Endothelial cell (in vitro differentiated cells): ENCODE data around the gene PRKAR2A. TPM values are rescaled to one million over a fixed set of nuclear protein-coding genes. Genes with fewer than 3 reads are reported as not detected.

Experiments used
- DNase-seq: peaks from one replicate; pipeline ENCODE4 v3.0.0; 2021; ENCODE audit warnings: low spot score
- H3K27ac Mint-ChIP-seq: one replicate; pipeline ENCODE4 v1.8.0; 2021; ENCODE audit warnings: mixed read lengths, inconsistent platforms; ENCODE audit not compliant: unreplicated experiment
- H3K27me3 Mint-ChIP-seq: one replicate; pipeline ENCODE4 v1.8.0; 2021; ENCODE audit warnings: mild to moderate bottlenecking, moderate library complexity, mixed read lengths, inconsistent platforms; ENCODE audit not compliant: unreplicated experiment
- H3K36me3 Mint-ChIP-seq: one replicate; pipeline ENCODE4 v1.8.0; 2021; ENCODE audit warnings: mild to moderate bottlenecking, low read depth, mixed read lengths, inconsistent platforms; ENCODE audit not compliant: unreplicated experiment
- H3K4me1 Mint-ChIP-seq: one replicate; pipeline ENCODE4 v1.8.0; 2021; ENCODE audit warnings: mild to moderate bottlenecking, mixed read lengths, inconsistent platforms; ENCODE audit not compliant: unreplicated experiment
- H3K4me3 Mint-ChIP-seq: one replicate; pipeline ENCODE4 v1.8.0; 2021; ENCODE audit warnings: mild to moderate bottlenecking, mixed read lengths, inconsistent platforms; ENCODE audit not compliant: unreplicated experiment
- H3K9me3 Mint-ChIP-seq: one replicate; pipeline ENCODE4 v1.8.0; 2021; ENCODE audit warnings: mixed read lengths, inconsistent platforms; ENCODE audit not compliant: unreplicated experiment
- total RNA-seq: library from RNA; stranded (reverse); fragmentation: NEBNext Ultra II Directional; extraction: Animal tissue kit (Norgen Biotek cat#: 25700); gene quantifications from one replicate; pipeline ENCODE4 v1.2.1, GENCODE V29; 2021; ENCODE audit not compliant: unreplicated experiment
- TF ChIP-seq, protein P1 (sequence below): fragments of 200-600 bp; sonication (generic); IDR thresholded peaks from one replicate; pipeline ENCODE4 v1.5.0; 2021; ENCODE audit warnings: antibody characterized with exemption; ENCODE audit not compliant: unreplicated experiment

Gene PRKAR2A
- total RNA-seq, 1 donor from 2014 or later = 67.3 TPM

DNA sequence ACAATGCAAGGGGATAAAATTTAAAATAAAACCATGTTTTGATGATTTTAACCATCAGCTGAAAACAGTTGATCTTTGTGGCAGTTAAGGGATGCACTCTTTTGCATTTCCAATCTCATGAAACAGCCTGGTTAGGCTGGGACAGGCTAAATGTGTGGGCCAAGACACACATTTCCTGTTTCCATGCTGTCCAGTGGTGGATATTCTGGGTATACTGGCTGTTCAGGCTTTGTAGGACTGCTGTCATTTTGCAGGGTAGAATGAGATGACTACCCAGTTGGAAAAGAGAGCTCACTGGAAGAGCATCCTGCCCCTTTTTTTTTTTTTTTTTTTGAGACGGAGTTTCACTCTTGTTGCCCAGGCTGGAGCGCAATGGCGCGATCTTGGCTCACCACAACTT is 88.6 kb downstream of the PRKAR2A start:
- H3K27me3 Mint-ChIP-seq = peaks cover 1% of the 10 kb centered on the region
- H3K9me3 Mint-ChIP-seq = no peaks in the 10 kb centered on the region
- H3K27ac Mint-ChIP-seq = no peak overlapping the region
- no peak for DNase-seq
- peak overlapping the region; percentile 60 for H3K4me3 Mint-ChIP-seq
- peaks cover 11% of the 10 kb centered on the region for H3K36me3 Mint-ChIP-seq
- TF ChIP-seq, protein P1, sequence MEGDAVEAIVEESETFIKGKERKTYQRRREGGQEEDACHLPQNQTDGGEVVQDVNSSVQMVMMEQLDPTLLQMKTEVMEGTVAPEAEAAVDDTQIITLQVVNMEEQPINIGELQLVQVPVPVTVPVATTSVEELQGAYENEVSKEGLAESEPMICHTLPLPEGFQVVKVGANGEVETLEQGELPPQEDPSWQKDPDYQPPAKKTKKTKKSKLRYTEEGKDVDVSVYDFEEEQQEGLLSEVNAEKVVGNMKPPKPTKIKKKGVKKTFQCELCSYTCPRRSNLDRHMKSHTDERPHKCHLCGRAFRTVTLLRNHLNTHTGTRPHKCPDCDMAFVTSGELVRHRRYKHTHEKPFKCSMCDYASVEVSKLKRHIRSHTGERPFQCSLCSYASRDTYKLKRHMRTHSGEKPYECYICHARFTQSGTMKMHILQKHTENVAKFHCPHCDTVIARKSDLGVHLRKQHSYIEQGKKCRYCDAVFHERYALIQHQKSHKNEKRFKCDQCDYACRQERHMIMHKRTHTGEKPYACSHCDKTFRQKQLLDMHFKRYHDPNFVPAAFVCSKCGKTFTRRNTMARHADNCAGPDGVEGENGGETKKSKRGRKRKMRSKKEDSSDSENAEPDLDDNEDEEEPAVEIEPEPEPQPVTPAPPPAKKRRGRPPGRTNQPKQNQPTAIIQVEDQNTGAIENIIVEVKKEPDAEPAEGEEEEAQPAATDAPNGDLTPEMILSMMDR = no peak
- H3K4me1 Mint-ChIP-seq = peaks cover 3% of the 10 kb centered on the region

DNA sequence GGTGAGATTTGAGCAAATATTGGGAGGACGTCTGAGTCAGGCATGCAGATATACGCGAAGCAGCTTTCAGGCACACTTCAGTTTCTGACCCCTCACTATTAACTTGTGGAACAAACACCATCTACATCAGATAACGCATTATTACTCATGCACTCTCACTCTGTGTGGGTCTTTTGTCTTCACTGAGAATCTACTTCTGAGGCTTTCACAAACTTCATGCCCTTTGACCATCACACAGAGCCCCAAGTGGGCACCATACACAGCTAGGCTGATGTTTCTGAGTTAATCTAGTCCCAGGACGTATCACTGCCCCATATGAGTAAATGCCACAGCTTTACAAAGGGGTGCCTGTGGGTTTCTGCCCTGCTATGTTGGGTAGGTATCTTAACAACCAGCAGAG is 91.0 kb downstream of the PRKAR2A start:
- Mint-ChIP-seq H3K9me3 (no peaks in the 10 kb centered on the region), H3K4me1 (no peaks in the 10 kb centered on the region), H3K36me3 (peaks cover 9% of the 10 kb centered on the region), H3K4me3 (no peak overlapping the region), H3K27ac (no peak overlapping the region), H3K27me3 (peaks cover 1% of the 10 kb centered on the region)
- DNase-seq = no peak
- TF ChIP-seq, protein P1 = no peak

DNA sequence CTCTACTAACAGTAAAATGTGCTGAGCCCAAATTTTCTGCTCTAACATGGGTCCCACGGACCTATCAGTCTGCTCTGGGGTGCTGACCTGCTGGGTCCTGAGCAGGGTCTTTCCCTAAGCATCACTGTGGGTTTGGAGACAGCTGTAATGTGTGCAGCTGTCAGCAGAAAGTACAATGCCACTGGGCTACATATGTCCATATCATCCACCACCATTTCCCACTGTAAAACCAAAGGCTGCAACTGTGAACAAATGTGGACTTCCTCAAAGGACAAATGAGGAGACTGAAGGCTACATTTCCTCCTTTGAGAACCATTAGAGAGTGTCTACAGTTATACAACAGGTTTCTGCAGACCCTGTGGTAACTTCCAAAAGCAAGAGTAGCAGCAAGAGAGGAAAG is 96.8 kb downstream of the PRKAR2A start:
- H3K27me3 Mint-ChIP-seq = no peaks in the 10 kb centered on the region

DNA sequence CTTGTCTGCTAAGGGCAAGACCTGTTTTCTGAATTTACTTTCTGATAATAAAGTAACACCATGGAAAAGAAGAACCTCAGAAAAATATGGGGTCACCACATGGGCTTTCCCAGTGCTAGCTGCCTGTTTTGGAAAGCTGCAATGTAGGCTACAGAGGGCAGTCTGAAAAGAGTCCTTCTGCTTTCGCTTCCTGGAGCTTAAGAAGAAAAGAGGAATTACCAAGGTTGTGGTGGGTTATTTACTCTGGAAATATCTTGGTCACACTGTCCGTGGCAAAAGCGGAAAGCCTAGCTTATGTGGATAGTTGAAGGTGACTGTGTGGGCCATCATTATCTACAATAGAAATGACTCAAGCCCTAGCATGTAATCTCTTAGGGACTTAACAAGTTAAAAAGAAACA is 98.9 kb downstream of the PRKAR2A start:
- TF ChIP-seq, protein P1 = no peak
- Mint-ChIP-seq H3K27me3 (no peaks in the 10 kb centered on the region), H3K9me3 (no peaks in the 10 kb centered on the region), H3K27ac (no peak overlapping the region), H3K4me3 (no peak overlapping the region), H3K4me1 (peaks cover 7% of the 10 kb centered on the region), H3K36me3 (peaks cover 22% of the 10 kb centered on the region)
- DNase-seq = no peak

More for the DNA sequence above, 96.8 kb downstream of the PRKAR2A start:
- Mint-ChIP-seq H3K4me1 (peaks cover 7% of the 10 kb centered on the region), H3K4me3 (no peak overlapping the region), H3K27ac (no peak overlapping the region), H3K36me3 (peaks cover 18% of the 10 kb centered on the region), H3K9me3 (no peaks in the 10 kb centered on the region)
- TF ChIP-seq, protein P1 = no peak
- DNase-seq = no peak

DNA sequence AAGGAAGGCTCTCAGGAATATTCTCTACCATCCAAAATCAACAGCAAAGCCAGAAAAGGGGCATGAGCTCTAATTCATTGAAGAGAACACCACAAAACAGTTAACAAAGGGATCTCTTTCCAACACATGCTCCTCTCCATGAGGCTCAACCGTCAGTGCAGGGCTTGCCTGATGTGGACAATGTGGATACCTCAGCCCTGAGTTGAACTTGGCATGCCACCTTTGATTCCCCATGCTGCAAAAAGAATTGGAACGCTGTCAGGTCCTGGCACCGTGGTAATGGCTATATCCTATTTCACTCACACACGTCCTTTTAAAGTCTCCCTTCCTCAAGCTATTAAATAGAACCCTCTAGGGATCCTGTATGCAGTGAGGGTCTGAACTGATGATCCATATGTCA is 100.0 kb downstream of the PRKAR2A start:
- peaks cover 22% of the 10 kb centered on the region for H3K36me3 Mint-ChIP-seq
- no peaks in the 10 kb centered on the region for H3K9me3 Mint-ChIP-seq
- no peak for DNase-seq
- no peak overlapping the region for H3K27ac Mint-ChIP-seq
- TF ChIP-seq, protein P1 = no peak
- no peaks in the 10 kb centered on the region for H3K27me3 Mint-ChIP-seq
- no peak overlapping the region for H3K4me3 Mint-ChIP-seq
- peaks cover 7% of the 10 kb centered on the region for H3K4me1 Mint-ChIP-seq
